OCI-LY7 (cell line): Measurements from ENCODE around the gene SELENBP1. TPM values are rescaled to one million over a fixed set of nuclear protein-coding genes. Genes with fewer than 3 reads are reported as not detected.

Source experiments
- BruUV-seq: library from RNA; stranded (reverse); fragments of 400-500 nt; replicated peaks from 2 replicates; lab custom pipeline; 2021; lab: Mats Ljungman, UMichigan
- CTCF ChIA-PET: fragments of 300-600 bp; sonication (Branson Sonifier 250); formaldehyde crosslinking; loops from one replicate; lab custom pipeline; 2022; ENCODE audit warnings: antibody characterized with exemption; ENCODE audit not compliant: unreplicated experiment; lab: Charles Lee
- POLR2A ChIA-PET: fragments of 300-600 bp; sonication (Branson Sonifier 250); formaldehyde crosslinking; loops from one replicate; lab custom pipeline; 2022; ENCODE audit warnings: antibody characterized with exemption; lab: Charles Lee
- DNase-seq: peaks from one replicate; pipeline ENCODE4 v3.0.0-alpha.2; 2015; ENCODE audit warnings: low spot score
- H2AFZ ChIP-seq: fragments of 200-600 bp; sonication (generic), shearing (Covaris generic); 2 replicates; pipeline ENCODE4 v1.6.1; 2014; ENCODE audit warnings: mild to moderate bottlenecking, antibody characterized with exemption, low read length, moderate library complexity
- H3K27ac ChIP-seq: fragments of 200-600 bp; sonication (generic); 2 replicates; pipeline ENCODE4 v1.5.1; 2014; ENCODE audit warnings: mixed run types, low read depth, mild to moderate bottlenecking, moderate library complexity, low read length, inconsistent platforms; ENCODE audit not compliant: poor library complexity, severe bottlenecking
- H3K36me3 ChIP-seq: fragments of 200-600 bp; sonication (generic); 2 replicates; pipeline ENCODE4 v1.6.1; 2014; ENCODE audit warnings: mild to moderate bottlenecking, antibody characterized with exemption, low read length, moderate library complexity, mixed read lengths; ENCODE audit not compliant: insufficient read depth
- H3K4me1 ChIP-seq: fragments of 200-600 bp; sonication (generic); 2 replicates; pipeline ENCODE4 v1.5.1; 2014; ENCODE audit warnings: mild to moderate bottlenecking, low read length; ENCODE audit not compliant: insufficient read depth, poor library complexity, severe bottlenecking
- H3K4me2 ChIP-seq: fragments of 200-600 bp; sonication (generic); 2 replicates; pipeline ENCODE4 v1.6.1; 2014; ENCODE audit warnings: mild to moderate bottlenecking, low read length
- H3K4me3 ChIP-seq: fragments of 200-600 bp; sonication (generic); 2 replicates; pipeline ENCODE4 v1.5.1; 2014; ENCODE audit warnings: mild to moderate bottlenecking, low read depth, low read length; ENCODE audit not compliant: poor library complexity, severe bottlenecking
- H3K79me2 ChIP-seq: fragments of 200-600 bp; sonication (generic); 2 replicates; pipeline ENCODE4 v1.6.1; 2016; ENCODE audit warnings: low read depth, mild to moderate bottlenecking, low read length, moderate library complexity, mixed read lengths; ENCODE audit not compliant: insufficient read depth
- H3K9me2 ChIP-seq: fragments of 200-600 bp; sonication (generic); 2 replicates; pipeline ENCODE4 v1.6.1; 2016; ENCODE audit warnings: mild to moderate bottlenecking, low read length, mixed read lengths; ENCODE audit not compliant: insufficient read depth
- H3K9me3 ChIP-seq: fragments of 200-600 bp; sonication (generic); 2 replicates; pipeline ENCODE4 v1.6.1; 2014; ENCODE audit warnings: mild to moderate bottlenecking, mixed run types, low read length, mixed read lengths
- H4K20me1 ChIP-seq: fragments of 200-600 bp; sonication (generic); 2 replicates; pipeline ENCODE4 v1.6.1; 2014; ENCODE audit warnings: mild to moderate bottlenecking, antibody characterized with exemption, low read length, moderate library complexity, mixed read lengths; ENCODE audit not compliant: insufficient read depth
- EZH2phosphoT487 ChIP-seq: fragments of 200-600 bp; sonication (generic); IDR thresholded peaks from 2 replicates; pipeline ENCODE4 v1.6.1; 2018; ENCODE audit warnings: low read depth, borderline replicate concordance, mild to moderate bottlenecking, mixed run types, antibody characterized with exemption, low read length, moderate library complexity, mixed read lengths
- intact Hi-C: fragments of 100-400 bp; cut with micrococcal nuclease; formaldehyde crosslinking; loops from one replicate; pipeline ENCODE4 v1.10.0; 2022; ENCODE audit not compliant: unreplicated experiment
- total RNA-seq, 2 experiments: library from RNA; depleted of rRNA in 1 of 2; stranded (reverse); fragments of >200 nt in 1 of 2; shearing (Covaris generic) in 1 of 2; gene quantifications; 2 replicates each; pipeline ENCODE4 v1.2.3, GENCODE V29; 2014 to 2022
- TF ChIP-seq, protein P1 (sequence below): fragments of 200-600 bp; sonication (generic); conservative IDR thresholded peaks from 2 replicates; pipeline ENCODE4 v1.5.1; 2014; ENCODE audit warnings: mild to moderate bottlenecking, antibody characterized with exemption, low read length, moderate library complexity, mixed read lengths

The SELENBP1 gene
- total RNA-seq, 2 experiments from 2014 or later, result not detected

DNA sequence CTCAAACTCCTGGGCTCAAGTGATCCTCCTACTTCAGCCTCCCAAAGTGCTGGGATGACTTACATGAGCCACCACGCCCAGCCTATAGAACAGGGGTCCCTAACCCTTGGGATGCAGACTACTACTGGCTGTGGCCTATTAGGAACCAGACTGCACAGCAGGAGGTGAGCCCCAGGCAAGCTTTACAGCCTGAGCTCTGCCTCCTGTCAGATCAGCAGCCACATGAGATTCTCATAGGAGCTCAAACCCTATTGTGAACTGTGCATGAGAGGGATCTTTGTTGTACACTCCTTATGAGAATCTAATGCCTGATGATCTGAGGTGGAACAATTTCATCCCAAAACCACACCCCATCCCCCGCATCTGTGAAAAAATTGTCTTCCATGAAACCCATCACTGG, 13.5 kb upstream of the SELENBP1 start:
- ChIA-PET CTCF (no interaction called here), POLR2A (interaction anchor here (0.6 kb wide), 2 partner anchors 100 to 444 kb away, joined by 3 to 5 read pairs; no protein-coding TSS in a partner anchor)
- H3K27ac ChIP-seq, result no peak overlapping the region
- no peak overlapping the region for H3K4me3 ChIP-seq
- DNase-seq, result no peak
- no TSS peak for BruUV-seq
- no peak overlapping the region for H3K4me2 ChIP-seq
- no peak overlapping the region for H2AFZ ChIP-seq
- TF ChIP-seq, protein P1, sequence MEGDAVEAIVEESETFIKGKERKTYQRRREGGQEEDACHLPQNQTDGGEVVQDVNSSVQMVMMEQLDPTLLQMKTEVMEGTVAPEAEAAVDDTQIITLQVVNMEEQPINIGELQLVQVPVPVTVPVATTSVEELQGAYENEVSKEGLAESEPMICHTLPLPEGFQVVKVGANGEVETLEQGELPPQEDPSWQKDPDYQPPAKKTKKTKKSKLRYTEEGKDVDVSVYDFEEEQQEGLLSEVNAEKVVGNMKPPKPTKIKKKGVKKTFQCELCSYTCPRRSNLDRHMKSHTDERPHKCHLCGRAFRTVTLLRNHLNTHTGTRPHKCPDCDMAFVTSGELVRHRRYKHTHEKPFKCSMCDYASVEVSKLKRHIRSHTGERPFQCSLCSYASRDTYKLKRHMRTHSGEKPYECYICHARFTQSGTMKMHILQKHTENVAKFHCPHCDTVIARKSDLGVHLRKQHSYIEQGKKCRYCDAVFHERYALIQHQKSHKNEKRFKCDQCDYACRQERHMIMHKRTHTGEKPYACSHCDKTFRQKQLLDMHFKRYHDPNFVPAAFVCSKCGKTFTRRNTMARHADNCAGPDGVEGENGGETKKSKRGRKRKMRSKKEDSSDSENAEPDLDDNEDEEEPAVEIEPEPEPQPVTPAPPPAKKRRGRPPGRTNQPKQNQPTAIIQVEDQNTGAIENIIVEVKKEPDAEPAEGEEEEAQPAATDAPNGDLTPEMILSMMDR, result no peak
- TF ChIP-seq EZH2phosphoT487, result no peak
- no peaks in the 10 kb centered on the region for H3K9me3 ChIP-seq
- intact Hi-C loops, result no loop called here
- no peaks in the 10 kb centered on the region for H3K9me2 ChIP-seq
- no peaks in the 10 kb centered on the region for H3K4me1 ChIP-seq
- no peaks in the 10 kb centered on the region for H4K20me1 ChIP-seq
- no peaks in the 10 kb centered on the region for H3K79me2 ChIP-seq
- no peaks in the 10 kb centered on the region for H3K36me3 ChIP-seq

DNA sequence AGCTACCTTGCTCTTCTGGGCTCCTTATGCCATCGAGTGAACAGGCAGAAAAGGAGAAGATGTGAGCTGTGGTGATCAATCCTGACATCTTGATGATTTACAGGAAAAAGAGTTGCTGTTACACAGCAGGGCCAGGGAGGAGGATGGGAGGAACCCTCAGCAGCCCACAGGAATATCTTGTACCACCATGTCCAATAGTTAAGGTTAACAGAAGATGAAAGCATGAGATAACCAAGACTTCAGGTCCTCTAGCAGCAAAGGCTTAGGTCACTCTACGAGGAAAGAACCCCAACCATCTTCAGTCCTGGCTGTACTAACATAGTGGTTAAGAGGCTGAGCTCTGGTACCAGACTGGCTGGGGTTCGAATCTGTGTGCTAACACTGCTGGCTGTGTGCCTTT, 12.1 kb upstream of the SELENBP1 start:
- CTCF ChIA-PET, result no interaction called here
- Histone ChIP-seq H3K9me2 (no peaks in the 10 kb centered on the region), H3K4me3 (no peak overlapping the region), H2AFZ (no peak overlapping the region), H3K9me3 (no peaks in the 10 kb centered on the region), H3K79me2 (no peaks in the 10 kb centered on the region), H4K20me1 (no peaks in the 10 kb centered on the region), H3K27ac (no peak overlapping the region), H3K4me2 (no peak overlapping the region), H3K36me3 (no peaks in the 10 kb centered on the region), H3K4me1 (no peaks in the 10 kb centered on the region)
- no peak for DNase-seq
- intact Hi-C loops, result no loop called here
- TF ChIP-seq EZH2phosphoT487, result no peak
- TF ChIP-seq, protein P1, result no peak
- BruUV-seq, result no TSS peak
- POLR2A ChIA-PET, result interaction anchor here (0.5 to 1.0 kb wide), 3 partner anchors 13 to 932 kb away, joined by 3 to 9 read pairs (median 3); no protein-coding TSS in a partner anchor

DNA sequence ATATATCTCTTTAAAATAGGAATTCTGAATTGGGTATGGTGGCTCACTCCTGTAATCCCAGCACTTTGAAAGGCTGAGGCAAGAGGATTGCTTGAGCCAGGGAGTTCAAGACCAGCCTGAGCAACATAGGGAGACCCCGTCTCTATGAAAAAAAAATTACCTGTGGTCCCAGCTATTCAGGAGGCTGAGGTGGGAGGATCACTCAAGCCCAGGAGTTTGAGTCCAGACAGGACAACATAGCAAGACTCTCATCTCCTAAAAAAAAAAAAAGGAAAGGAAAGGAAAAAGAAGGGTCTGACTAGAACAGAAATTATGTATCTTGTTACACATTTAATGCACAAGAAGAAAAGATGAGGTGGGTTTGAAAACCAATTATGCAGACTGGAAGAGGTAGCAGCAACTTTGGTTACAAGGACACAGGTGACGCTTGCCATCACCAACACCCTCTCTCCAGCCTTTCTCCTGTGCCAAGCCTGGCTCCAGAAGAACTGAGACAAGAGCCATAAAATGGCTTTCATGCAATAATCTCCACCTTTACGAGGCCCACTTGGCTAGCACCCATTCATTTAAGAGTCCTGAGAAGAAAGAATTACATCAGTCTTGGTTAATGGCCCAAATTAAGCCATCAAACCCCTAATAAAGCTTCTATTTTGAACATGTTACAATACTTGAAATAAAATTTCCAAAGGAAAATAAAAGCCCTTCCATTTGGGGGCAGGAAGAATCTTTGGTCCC, 4.8 kb upstream of the SELENBP1 start:
- Histone ChIP-seq H3K9me3 (no peaks in the 10 kb centered on the region), H4K20me1 (no peaks in the 10 kb centered on the region), H3K9me2 (no peaks in the 10 kb centered on the region), H2AFZ (no peak overlapping the region), H3K4me2 (no peak overlapping the region), H3K27ac (no peak overlapping the region), H3K4me3 (no peak overlapping the region), H3K36me3 (no peaks in the 10 kb centered on the region), H3K4me1 (no peaks in the 10 kb centered on the region), H3K79me2 (no peaks in the 10 kb centered on the region)
- ChIA-PET CTCF (interaction anchor here (0.7 kb wide), 1 partner anchor 50 kb away, joined by 4 read pairs; no protein-coding TSS in a partner anchor), POLR2A (no interaction called here)
- no TSS peak for BruUV-seq
- intact Hi-C loops, result no loop called here
- no peak for TF ChIP-seq EZH2phosphoT487
- TF ChIP-seq, protein P1, result no peak
- no peak for DNase-seq
